HG03139 (cell line): Measurements from ENCODE around the gene NANOG.
"Not testable (repeated sequence)": the region's sequence is repeated elsewhere in the genome, so short reads cannot be mapped to it uniquely, and the experiment has no call there.

Source experiments
- ATAC-seq: cut with Tn5 transposase; IDR thresholded peaks from one replicate; pipeline ENCODE4 v1.9.1; 2021; ENCODE audit not compliant: unreplicated experiment

The NANOG gene

GRCh38 chr12:7801460-7801859 lies 12.3 kb downstream of the NANOG start:
- no peak for ATAC-seq

- not testable (repeated sequence) for ATAC-seq
These were observed 17.1 kb downstream of the NANOG start for GRCh38 chr12:7806319-7806718.

DNA sequence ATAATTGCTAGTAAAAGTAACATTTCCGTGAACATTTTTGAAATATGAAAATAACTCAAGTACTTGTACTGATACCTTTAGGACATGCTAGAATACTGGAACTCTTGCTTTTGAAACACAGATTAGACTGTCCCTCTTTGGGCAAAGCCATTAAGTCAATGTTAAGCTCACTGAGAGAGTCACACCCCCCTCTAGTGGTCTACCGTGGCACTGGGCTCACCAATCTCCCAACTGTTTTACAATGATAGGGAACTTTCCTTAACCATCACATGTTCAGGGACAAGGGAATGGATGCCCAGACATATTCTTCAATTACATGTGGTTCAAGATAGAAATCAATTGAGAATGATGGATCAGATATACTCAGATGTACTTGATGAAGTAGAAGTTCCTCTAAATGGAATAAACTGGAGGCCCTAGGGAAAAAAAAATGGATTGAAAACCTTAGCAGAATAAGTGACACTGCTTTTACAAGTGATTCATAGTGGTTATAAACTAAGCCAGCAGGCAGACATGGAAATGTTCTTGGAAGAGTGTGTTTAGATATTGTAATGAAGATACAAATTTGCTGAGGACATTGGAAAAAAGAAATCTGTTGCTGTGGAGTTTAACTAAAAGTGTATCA lies 17.8 kb downstream of the NANOG start:
- no peak for ATAC-seq

GRCh38 chr12:7825754-7826153 lies 36.6 kb downstream of the NANOG start:
- not testable (repeated sequence) for ATAC-seq

GRCh38 chr12:7829737-7830136 lies 40.5 kb downstream of the NANOG start:
- not testable (repeated sequence) for ATAC-seq

- no peak for ATAC-seq
These were observed 43.0 kb downstream of the NANOG start for GRCh38 chr12:7832059-7832696.

DNA sequence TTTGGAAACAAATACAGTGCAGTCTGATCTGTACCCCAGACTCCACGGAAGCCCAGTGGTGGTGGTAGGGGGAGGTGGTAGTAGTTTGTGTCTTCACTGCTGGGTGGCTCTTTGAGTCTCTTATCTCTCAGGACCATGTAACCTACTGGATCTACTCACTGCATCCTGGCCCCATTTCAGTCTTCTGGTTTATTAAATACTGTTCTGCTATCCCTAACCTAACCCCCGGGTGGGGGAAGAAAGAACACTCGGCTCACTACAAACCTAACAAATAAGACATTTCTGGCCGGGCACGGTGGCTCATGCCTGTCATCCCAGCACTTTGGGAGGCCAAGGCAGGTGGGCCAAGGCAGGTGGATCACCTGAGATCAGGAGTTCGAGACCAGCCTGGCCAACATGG lies 44.0 kb downstream of the NANOG start:
- ATAC-seq: not testable (repeated sequence)

DNA sequence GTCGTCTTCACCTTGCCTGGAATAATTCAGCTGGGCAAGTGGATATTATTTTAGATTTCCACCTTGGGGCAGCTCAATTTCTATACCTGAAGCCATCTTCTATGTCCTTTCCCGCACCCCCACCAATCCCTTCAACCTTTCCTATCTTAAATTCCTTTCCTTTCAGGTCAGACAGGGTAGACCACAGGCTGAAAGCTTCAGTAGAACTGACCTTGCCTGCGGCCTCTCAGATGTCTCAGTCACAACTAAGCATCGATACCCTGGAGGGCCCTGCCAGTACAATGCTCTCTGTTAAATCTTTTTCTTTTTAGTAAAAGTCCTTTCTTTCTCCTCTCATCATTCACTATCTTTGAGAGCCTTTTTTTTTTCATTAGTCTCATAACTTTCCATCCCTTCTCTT lies 44.6 kb downstream of the NANOG start:
- ATAC-seq: no peak

DNA sequence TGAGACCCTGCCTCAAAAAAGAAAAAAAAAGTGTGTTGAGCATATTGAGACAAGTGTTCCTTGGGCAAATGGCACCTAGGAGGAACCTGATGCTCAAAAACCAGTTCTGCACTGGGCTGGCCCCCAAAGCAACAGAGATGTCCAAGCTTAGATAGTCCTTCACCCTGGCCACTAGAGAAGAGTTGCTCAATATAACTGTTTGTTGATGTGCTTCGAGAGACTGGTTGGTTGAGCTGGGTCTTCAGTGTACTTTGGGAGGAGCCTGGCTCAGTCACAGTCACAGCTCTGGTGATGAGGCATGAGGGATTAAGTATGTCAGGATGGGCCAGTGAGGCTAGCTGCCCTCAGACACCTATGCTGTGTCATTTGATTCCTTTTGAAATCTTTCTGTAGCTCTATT lies 45.5 kb downstream of the NANOG start:
- ATAC-seq: no peak

DNA sequence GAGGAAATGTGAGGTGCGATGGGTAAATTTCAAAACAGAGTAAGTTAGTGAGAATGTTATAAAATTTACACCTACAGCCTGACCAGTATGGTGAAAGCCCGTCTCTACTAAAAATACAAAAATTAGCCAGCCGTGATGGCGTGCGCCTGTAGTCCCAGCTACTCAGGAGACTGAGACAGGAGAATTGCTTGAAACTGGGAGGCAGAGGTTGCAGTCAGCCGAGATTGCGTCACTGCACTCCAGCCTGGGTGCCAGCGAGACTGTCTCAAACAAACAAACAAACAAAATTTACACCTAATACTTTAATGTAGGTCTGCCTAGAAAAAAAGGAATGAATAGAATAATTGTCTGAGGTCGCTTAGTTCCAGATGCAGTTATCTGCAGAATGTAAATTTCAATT lies 45.9 kb downstream of the NANOG start:
- ATAC-seq: no peak

- no peak for ATAC-seq
These were observed 46.6 kb downstream of the NANOG start for GRCh38 chr12:7835766-7836165.

- no peak for ATAC-seq
These were observed 48.2 kb downstream of the NANOG start for GRCh38 chr12:7837366-7837765.

DNA sequence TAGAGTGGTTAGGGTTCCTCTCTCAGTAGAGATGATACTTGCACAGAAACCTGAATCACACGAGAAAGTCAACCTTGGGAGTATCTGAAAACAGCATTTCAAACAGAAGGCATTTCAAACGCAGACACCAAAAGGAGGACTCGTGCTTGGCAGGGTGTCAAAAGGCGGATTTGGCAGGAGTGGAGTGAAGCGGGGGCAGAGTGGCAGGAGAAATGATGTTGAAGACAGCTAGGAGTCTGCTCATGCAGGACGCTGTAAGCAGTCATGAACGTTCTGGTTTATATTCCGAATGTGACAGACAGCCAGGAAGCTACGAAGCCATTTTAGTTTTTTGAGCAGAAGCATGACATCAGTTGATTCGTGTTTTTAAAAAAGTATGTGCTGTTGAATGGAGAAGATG lies 50.0 kb downstream of the NANOG start:
- ATAC-seq: not testable (repeated sequence)

- ATAC-seq: not testable (repeated sequence)
These were observed 50.6 kb downstream of the NANOG start for GRCh38 chr12:7839848-7840247.

GRCh38 chr12:7842444-7842843 lies 53.2 kb downstream of the NANOG start:
- not testable (repeated sequence) for ATAC-seq

GRCh38 chr12:7843149-7843548 lies 53.9 kb downstream of the NANOG start:
- not testable (repeated sequence) for ATAC-seq

DNA sequence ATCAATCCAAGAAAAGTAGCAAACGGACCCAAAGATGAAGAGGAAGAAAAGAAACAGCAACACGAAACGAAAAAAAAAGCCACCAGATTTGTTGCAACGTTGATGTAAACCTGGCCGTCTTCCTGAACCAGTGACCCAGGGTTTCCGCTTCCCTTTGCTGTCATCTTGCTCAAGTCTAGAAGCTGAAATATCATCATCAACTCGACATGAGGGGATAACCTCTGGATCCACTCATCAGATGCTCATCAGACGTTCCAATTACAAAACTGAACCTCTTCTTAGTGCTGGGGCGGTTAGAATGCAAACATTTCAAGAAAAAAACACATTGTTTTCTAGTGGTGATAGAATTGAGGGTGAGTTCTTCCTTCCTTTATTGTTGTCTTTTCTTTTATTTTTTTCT lies 54.4 kb downstream of the NANOG start:
- ATAC-seq: not testable (repeated sequence)

GRCh38 chr12:7844116-7844515 lies 54.9 kb downstream of the NANOG start:
- ATAC-seq: no peak

DNA sequence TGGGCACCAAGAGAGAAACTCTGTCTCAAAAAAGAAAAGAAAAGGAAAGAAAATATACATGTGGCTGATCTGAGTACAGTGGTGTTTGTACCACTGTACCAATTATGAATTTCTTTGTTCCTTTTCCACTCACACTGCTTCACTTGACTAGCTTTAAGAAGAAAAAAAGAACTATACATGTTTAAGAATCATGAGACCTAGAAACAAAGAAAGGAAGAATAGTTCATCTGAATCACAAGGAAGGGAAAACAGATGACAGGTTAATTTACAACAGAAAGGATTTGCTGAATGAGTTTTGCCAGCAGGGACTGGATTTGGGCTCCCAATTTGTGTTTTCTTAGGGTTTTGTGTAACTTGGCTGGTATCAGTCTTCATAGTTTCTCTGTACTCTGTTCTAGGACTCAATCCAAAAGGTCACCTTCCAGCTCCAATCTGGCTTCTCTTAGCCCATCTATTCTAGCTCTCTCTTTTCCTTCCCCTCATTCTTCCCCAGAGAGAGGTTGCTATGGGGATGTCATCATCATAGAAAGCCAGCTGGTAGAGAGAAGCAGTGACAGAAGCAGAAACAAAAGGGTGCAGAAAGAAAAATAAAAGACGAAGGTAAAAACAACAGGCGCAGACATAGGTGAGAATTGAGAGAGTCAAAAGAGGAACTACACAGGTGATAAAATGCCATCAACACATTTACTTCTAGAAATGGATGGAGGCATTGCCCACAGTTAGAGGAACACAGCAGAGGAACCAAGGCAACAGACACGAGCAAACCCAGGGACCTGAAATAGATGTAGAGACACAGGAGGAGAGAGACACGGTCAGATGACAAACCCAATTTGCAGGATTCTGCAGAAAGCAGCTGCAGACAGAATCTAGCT lies 58.3 kb downstream of the NANOG start:
- ATAC-seq: not testable (repeated sequence)

DNA sequence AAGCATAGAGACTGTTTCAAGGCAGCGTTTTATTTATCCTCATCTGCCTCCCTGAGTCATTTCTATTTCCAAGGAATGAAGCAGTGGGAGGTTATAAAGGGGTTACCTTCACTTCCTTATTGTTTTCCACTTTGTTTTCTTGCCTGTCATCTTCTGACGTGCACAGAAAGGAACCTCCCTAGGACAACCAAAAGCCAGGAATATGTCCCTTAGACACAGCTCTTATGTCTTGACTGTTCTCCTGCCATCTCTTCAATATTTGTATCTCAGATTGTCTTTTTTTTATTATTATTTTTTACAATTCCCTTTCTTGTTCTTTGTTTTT lies 58.9 kb downstream of the NANOG start:
- not testable (repeated sequence) for ATAC-seq
